Activated CD8-positive, alpha-beta memory T cell treated with anti-CD3 and anti-CD28 coated beads for 36 hours (primary cell): Measurements from ENCODE around the gene FCHSD1. TPM values are rescaled to one million over a fixed set of nuclear protein-coding genes. Genes with fewer than 3 reads are reported as not detected.

Experiments used
- CTCF ChIA-PET: fragments of 350-600 bp; sonication (Branson Sonifier 250); formaldehyde crosslinking; loops from one replicate; lab custom pipeline; 2021; ENCODE audit warnings: antibody characterized with exemption; lab: Charles Lee
- POLR2A ChIA-PET: fragments of 350-600 bp; sonication (Branson Sonifier 250); formaldehyde crosslinking; loops from one replicate; lab custom pipeline; 2021; ENCODE audit warnings: antibody characterized with exemption; lab: Charles Lee
- total RNA-seq, 2 experiments: library from RNA; stranded (reverse); gene quantifications; one replicate each; pipeline ENCODE4 v1.2.3, GENCODE V29; 2021

FCHSD1 gene
- 10 to 100 TPM; 25.4 to 28.3 TPM for total RNA-seq

DNA sequence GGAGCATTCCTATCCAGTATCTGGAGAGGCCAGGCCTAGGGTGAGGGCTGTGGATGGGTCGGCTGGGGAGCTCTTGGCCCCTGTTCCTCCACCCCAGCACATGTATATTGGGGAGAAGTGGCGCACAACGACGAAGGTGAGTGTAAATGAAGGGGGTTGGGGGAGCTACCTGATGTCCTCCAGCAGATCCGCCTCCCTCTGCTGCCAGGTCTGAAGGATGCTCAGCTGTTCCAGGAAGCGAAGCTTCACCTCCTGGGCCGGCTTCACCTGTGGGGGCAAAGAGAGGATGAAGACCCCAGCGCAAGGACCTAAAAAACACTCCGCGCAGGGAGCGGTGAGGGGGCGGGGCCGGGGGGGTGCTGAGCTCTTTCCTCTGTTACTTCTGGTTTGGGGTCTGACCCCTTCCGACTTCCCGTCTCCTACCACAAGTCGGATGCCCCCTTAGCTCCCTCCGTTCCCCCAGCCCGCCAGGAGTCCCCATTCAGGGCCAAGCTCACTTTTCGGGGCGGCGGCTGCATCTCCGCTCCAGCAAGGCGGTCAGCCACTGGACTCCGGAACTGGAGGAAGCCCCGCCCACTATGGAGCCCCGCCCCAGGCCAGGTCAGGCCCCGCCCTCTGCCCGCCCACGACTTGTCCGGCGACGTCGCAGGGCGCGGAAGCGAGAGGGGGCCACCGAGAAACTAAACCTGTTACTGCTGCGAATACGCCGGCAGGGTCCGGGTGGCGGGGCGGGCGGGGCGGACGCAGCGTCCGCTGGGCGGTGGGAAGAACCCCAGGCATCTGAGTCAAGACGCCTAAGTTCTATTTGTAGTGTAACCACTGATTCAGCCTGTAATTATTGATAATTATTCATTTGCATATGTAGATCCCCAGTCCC, at the start of gene FCHSD1:
Gene FCHSD1 (minus strand): TSS at position 568 of the 877 bp plus-strand sequence. CDS start 50 bp downstream, at position 518.
- CTCF ChIA-PET: interaction anchor here (0.9 to 2.6 kb wide), 7 partner anchors 9 to 361 kb away, joined by 4 to 15 read pairs (median 7); partner anchors contain the start of genes DIAPH1, HDAC3 and RELL2
- POLR2A ChIA-PET: interaction anchor here (0.6 to 1.7 kb wide), 7 partner anchors 8 to 311 kb away, joined by 3 to 17 read pairs (median 3); partner anchors contain the start of genes DELE1, HDAC3 and RELL2

DNA sequence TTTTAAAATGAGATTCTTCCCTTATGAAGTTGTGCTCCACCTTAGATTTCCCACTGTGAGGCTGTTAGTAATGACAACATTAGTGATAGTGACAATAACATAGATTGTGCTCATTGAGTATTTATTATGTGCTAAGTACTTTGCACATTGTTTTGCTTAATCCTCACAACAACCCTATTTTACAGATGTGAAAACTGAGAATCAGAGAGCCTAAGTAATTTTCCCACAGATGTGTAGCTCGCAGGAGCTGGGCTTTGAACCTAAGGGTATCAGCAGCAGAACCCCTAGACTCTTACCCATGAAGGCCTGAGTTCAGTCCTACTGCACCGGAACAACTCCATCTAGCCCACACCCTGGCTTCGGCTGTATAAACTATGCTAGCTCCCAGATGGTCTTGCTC, 46.4 kb upstream of the FCHSD1 start:
- POLR2A ChIA-PET: no interaction called here
- CTCF ChIA-PET: interaction anchor here (1.2 kb wide), 1 partner anchor 264 kb away, joined by 4 read pairs; no protein-coding TSS in a partner anchor

GRCh38 chr5:141696431-141696830, 45.2 kb upstream of the FCHSD1 start:
- CTCF ChIA-PET: interaction anchor here (0.6 to 6.5 kb wide), 2 partner anchors 183 to 263 kb away, joined by 3 to 80 read pairs; partner anchors contain the start of gene PCDH12
- POLR2A ChIA-PET: no interaction called here

- POLR2A ChIA-PET: interaction anchor here (0.6 kb wide), 1 partner anchor 629 kb away, joined by 9 read pairs; the partner anchor contains the start of gene SPRY4
- CTCF ChIA-PET: interaction anchor here (0.6 to 6.5 kb wide), 3 partner anchors 184 to 264 kb away, joined by 3 to 127 read pairs (median 80); partner anchors contain the start of genes PCDH1 and PCDH12
Observed at GRCh38 chr5:141695627-141696215, 44.5 kb upstream of the FCHSD1 start.

DNA sequence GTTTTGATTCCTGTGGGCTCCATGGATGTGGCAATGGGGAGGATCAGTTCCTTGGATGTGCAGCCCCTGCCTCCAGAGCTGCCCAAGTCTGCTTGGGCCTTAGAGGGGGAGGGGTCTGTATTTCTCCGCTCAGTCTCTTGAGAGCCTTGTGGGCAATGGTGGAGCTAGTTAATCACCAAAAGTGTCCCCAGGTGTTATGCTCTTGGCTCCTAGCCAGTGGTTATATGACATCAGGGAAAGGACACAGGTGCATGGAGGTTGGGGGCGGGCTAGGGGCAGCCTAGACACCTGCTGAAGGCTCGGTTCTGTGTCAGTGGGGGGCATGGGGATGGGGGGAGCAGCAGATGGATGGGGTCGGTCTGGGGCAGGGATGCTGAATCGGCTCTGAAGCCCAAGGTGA, 43.3 kb upstream of the FCHSD1 start:
- POLR2A ChIA-PET: interaction anchor here (2.8 kb wide), 1 partner anchor 44 kb away, joined by 9 read pairs; the partner anchor contains the start of gene FCHSD1
- CTCF ChIA-PET: interaction anchor here (1.9 to 6.5 kb wide), 4 partner anchors 186 to 274 kb away, joined by 7 to 127 read pairs (median 48); partner anchors contain the start of genes DELE1, PCDH1, PCDH12 and RNF14

DNA sequence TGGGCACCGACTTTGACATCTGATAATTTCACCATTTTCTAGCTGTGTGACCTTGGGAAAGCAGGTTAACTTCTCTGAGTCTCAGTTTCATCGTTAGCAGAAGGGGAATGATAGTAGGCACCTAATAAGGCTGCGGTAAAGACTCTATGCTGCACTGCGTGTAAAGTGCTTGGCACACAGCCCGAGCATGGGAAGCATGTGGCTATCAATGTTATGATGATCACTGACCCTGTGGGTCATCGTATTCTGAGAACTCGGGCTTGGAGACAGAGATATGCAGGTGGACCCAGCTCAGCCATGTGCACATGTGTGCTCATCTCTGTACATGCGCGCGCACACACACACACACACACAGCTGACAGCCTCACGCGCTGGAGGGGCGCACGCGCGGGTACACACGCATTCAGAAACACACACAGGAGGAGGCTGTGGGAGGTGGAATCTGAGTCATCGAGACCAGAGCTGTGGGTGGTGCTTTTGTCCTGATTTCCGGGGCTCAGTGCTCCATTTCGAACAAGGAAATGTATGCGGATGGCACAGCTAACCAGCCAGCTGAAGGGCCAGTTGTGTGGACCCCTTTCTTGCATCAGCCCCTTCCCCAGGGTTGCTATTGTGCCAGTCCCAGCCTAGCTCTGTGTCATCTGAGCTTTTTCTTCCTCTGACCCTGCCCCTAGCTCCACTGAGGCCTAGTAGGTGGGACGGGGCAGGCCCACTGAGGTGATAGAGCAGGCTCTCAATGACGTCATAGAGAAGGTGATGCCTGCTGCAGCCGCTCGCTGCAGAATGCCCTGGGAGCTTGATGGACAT, 41.9 kb upstream of the FCHSD1 start:
- ChIA-PET POLR2A (interaction anchor here (0.6 to 2.8 kb wide), 9 partner anchors 9 to 276 kb away, joined by 3 to 14 read pairs (median 7); partner anchors contain the start of genes DELE1, FCHSD1, PCDH1 and RNF14), CTCF (interaction anchor here (0.8 to 6.5 kb wide), 24 partner anchors 9 to 962 kb away, joined by 3 to 127 read pairs (median 6); partner anchors contain the start of genes ARAP3, DELE1, DIAPH1 and FCHSD1)

DNA sequence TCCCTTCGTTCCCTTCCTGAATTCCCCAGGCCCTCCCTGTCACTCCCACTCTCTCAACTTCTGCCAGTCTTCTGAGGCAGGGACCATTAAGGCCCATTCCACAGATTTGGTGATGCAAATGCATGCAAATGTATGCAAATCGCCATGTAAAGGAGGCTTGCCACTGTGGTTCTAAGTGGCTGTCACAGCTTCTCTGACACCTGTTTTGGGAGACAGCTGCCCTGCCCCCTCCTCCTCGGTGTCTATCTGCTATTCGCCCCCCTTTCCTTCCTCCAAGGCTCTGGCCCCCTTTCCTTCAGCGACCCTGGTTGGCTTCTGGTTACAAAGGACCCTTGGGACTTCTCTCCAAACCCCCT, 41.3 kb upstream of the FCHSD1 start:
- ChIA-PET CTCF (interaction anchor here (0.8 to 6.5 kb wide), 38 partner anchors 10 to 963 kb away, joined by 3 to 127 read pairs (median 5); partner anchors contain the start of genes ARAP3, DELE1, DIAPH1 and FCHSD1), POLR2A (interaction anchor here (1.2 to 2.8 kb wide), 7 partner anchors 9 to 276 kb away, joined by 3 to 14 read pairs (median 8); partner anchors contain the start of genes DELE1, FCHSD1, PCDH1 and PCDH12)

DNA sequence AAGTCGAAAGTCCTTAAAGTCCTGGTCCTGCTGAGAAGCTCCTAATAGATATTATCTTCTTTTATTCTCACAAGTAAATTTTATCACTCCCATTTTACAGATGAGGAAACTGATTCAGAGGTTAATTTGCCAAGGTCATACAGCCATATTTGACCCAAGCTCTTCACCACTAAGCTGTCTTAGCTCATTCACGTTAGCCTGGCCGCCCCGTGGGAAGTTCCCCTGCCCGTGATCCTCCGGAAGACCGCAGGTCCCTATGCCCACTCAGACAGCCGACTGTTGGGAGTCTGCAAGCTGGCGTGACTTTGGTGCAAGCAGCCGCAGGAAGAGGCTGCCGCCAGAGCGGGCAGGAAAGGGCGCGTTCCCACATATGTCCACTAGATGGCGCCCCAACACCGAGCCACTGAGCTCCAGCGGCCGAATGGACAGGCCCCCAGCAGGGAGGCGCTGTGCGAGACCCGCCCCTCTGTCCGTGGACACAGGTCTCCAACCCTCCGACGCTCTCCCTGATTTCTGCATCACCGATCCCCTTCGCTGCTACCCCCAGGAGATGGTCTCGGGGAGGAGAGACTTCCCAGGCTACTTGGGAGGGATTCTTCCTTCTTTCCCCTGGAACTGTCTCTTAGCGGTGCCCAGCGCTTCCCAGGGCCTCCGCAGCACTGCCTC, 40.8 kb upstream of the FCHSD1 start:
- POLR2A ChIA-PET: interaction anchor here (0.8 to 2.8 kb wide), 7 partner anchors 10 to 277 kb away, joined by 3 to 14 read pairs (median 8); partner anchors contain the start of genes DELE1, FCHSD1, PCDH1 and PCDH12
- CTCF ChIA-PET: interaction anchor here (0.6 to 6.5 kb wide), 40 partner anchors 10 to 964 kb away, joined by 3 to 127 read pairs (median 4); partner anchors contain the start of genes ARAP3, FCHSD1, PCDH1 and PCDH12

GRCh38 chr5:141691286-141691866, 40.2 kb upstream of the FCHSD1 start:
- POLR2A ChIA-PET: interaction anchor here (0.8 to 2.8 kb wide), 5 partner anchors 11 to 268 kb away, joined by 3 to 10 read pairs (median 7); partner anchors contain the start of genes FCHSD1, PCDH1 and PCDH12
- CTCF ChIA-PET: interaction anchor here (0.7 to 6.5 kb wide), 37 partner anchors 9 to 452 kb away, joined by 3 to 127 read pairs (median 5); partner anchors contain the start of genes ARAP3, FCHSD1, PCDH1 and PCDH12

GRCh38 chr5:141686648-141687416, 35.6 kb upstream of the FCHSD1 start:
- ChIA-PET CTCF (interaction anchor here (0.6 to 1.8 kb wide), 4 partner anchors 127 to 457 kb away, joined by 3 to 4 read pairs (median 4); no protein-coding TSS in a partner anchor), POLR2A (no interaction called here)

GRCh38 chr5:141685591-141685990, 34.4 kb upstream of the FCHSD1 start:
- CTCF ChIA-PET: interaction anchor here (1.1 kb wide), 1 partner anchor 194 kb away, joined by 3 read pairs; no protein-coding TSS in a partner anchor

DNA sequence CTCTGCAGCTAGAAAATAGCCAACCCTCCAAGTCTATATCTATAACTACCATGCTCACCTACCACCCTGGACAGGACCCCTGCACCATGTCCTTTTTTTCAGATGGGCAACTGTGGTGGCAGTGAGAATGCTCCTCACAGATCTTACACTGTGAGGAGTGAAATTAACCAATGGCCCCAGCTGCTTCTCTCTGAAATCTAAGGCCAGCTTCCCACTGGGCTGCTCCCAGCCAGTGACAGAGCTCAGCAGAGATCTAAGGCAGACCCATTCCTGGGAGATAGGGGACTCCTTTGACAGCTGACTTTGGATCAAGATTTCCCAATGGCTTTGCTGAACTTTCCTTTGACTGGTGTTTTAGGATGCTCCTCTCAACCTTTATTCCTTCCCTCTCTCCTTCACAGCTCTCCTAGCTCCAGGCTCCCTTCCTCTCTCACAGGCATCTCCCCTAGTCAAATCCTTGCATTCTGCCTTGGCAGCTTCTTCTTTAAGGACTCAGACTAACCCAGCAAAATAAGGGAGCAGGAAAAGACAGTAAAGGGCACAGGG, 32.5 kb upstream of the FCHSD1 start:
- ChIA-PET CTCF (interaction anchor here (1.2 to 4.0 kb wide), 4 partner anchors 9 to 195 kb away, joined by 4 to 30 read pairs (median 6); no protein-coding TSS in a partner anchor), POLR2A (interaction anchor here (0.5 to 1.2 kb wide), 5 partner anchors 9 to 240 kb away, joined by 3 to 8 read pairs (median 5); no protein-coding TSS in a partner anchor)

More at GRCh38 chr5:141685591-141685990, 34.4 kb upstream of the FCHSD1 start:
- POLR2A ChIA-PET: no interaction called here

DNA sequence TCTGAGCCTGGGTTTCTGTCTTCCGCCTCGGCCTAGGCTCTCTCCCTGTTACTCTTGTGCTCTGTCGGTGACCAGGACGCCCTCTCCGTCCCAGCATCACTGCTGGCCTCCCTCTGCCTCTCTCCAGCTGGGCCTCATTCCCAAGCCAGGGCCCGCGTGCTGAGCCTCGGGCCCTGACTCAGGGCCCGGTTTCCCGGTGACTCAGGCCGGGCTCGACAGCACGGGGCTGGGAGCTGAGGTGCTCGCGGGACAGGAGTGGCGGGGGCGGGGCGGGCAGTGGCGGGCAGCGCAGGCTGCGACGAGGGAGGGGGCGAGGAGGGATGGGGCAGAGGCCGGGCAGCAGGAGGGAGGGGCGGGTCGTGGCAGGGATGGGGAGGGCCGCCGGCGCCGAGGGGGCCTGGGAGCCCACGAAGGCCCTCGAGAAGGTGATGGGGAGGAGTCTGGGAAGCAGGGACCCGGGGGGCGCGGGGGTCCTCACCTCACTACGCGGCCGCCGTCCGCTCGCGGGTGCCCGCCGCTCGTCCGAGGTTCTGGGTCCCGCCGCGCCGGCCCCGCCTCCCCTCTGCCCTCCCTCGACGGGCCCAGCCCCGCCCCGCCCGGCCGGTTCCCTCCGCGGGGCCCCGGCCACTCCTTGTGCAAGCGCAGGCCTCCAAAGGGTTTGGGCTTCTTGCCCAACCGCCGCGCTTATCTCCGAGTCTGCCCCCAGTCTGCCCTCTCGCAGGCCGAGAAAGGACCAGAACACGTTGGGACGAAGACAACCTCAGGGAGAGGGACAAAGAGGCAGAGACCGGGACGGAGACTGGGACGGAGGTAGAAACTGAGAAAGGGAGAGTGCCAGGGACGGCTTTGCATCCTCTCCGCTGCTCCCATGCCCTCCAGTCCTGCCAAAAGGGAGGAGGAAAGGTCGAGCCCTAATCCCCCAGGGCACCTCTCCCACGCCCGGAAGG, 30.8 kb upstream of the FCHSD1 start, which contains the start of gene ARAP3:
Gene ARAP3 (minus strand): TSS at position 536 of the 947 bp plus-strand sequence. CDS start 1,744 bp downstream, outside the sequence.
- POLR2A ChIA-PET: interaction anchor here (0.6 kb wide), 1 partner anchor 45 kb away, joined by 3 read pairs; the partner anchor contains the start of gene RELL2
- CTCF ChIA-PET: interaction anchor here (1.2 to 4.0 kb wide), 4 partner anchors 10 to 279 kb away, joined by 3 to 30 read pairs (median 6); no protein-coding TSS in a partner anchor

- ChIA-PET CTCF (interaction anchor here (1.2 to 4.0 kb wide), 2 partner anchors 11 to 279 kb away, joined by 3 to 30 read pairs; no protein-coding TSS in a partner anchor), POLR2A (interaction anchor here (0.6 kb wide), 1 partner anchor 44 kb away, joined by 3 read pairs; the partner anchor contains the start of gene RELL2)
Observed at GRCh38 chr5:141681295-141681694, 30.1 kb upstream of the FCHSD1 start.
